Psoas muscle (tissue), 8 donors: Measurements from ENCODE around the gene RPS23. TPM values are rescaled to one million over a fixed set of nuclear protein-coding genes. Genes with fewer than 3 reads are reported as not detected.
"Not testable (repeated sequence)": the region's sequence is repeated elsewhere in the genome, so short reads cannot be mapped to it uniquely, and the experiment has no call there.

Source experiments
- ATAC-seq, 4 donors: fragments of 200-7000 bp; cut with Tn5 transposase; one replicate each; pipeline ENCODE4 v1.9.1; 2020; ENCODE audit warnings: moderate library complexity in 3 of 4, mild to moderate bottlenecking in 2 of 4
- DNase-seq, 2 donors: peaks; one replicate each; pipeline ENCODE4 v3.0.0-alpha.2; 2020
- H3K27ac ChIP-seq: fragments of 200-600 bp; one replicate; pipeline ENCODE4 v1.8.0; 2022
- H3K27me3 ChIP-seq, 3 donors: fragments of 200-600 bp in 1 of 3; one replicate each; pipeline versions ENCODE4 v1.6.1 to v1.8.0; 2013 to 2022; ENCODE audit warnings: low read length in 2 of 3, mild to moderate bottlenecking in 2 of 3, moderate library complexity in 1 of 3; ENCODE audit not compliant: insufficient read depth in 3 of 3
- H3K36me3 ChIP-seq, 2 donors: fragments of 200-600 bp in 1 of 2; one replicate each; pipeline versions ENCODE4 v1.6.1 to v1.8.0; 2013 to 2022; ENCODE audit warnings: low read depth in 1 of 2, mild to moderate bottlenecking in 1 of 2, moderate library complexity in 1 of 2; ENCODE audit not compliant: insufficient read depth in 1 of 2
- H3K4me1 ChIP-seq: fragments of 200-600 bp; one replicate; pipeline ENCODE4 v1.8.0; 2022
- H3K4me3 ChIP-seq: fragments of 200-600 bp; one replicate; pipeline ENCODE4 v1.8.0; 2022; ENCODE audit warnings: mild to moderate bottlenecking
- H3K9me3 ChIP-seq: fragments of 200-600 bp; one replicate; pipeline ENCODE4 v1.8.0; 2022
- WGBS, 3 donors: extraction: QIAGEN DNeasy Blood & Tissue Kit; methylation state at CpG; one replicate each; pipeline versions ENCODE4 v1.1.6 to v1.1.7; 2013; 5-methylcytosine and 5-hydroxymethylcytosine counted together
- intact Hi-C, 2 donors: fragments of 100-400 bp; cut with DNase I; formaldehyde crosslinking; loops; one replicate each; pipeline versions ENCODE4 v1.11.0 to v1.14.2; 2022
- polyA plus RNA-seq, 3 donors: library from polyadenylated mRNA; stranded (reverse); fragments of 200-250 nt; gene quantifications; one replicate each; pipeline ENCODE4 v1.2.3, GENCODE V29; 2013
- total RNA-seq, 4 donors: library from RNA; stranded (reverse); fragmentation: NEBNext Ultra II Directional in 2 of 4; extraction: Animal tissue kit (Norgen Biotek cat#: 25700) in 2 of 4; gene quantifications; one replicate each; pipeline versions ENCODE4 v1.2.1 to v1.2.4, GENCODE V29; 2021 to 2023
- TF ChIP-seq, protein P1 (sequence below): fragments of 200-600 bp; IDR thresholded peaks from one replicate; pipeline ENCODE4 v1.8.0; 2022; ENCODE audit warnings: antibody characterized with exemption
- donor health status: healthy with polysubstance abuse.
- donor health status: DM: no; HTN: no; CAD: no; lungs with moderate emphysema.
- donor health status: Bipolar disorder and iron deficiency.
- donor health status: healthy.
- donor health status: DM: yes; HTN: yes; CAD: no.
- donor health status: DM: no; HTN: no; CAD: no.
- donor health status: DM: no; HTN: no; CAD: no.
- donor health status: DM: yes; HTN: yes; CAD: no.

RPS23 gene
- total and polyA plus RNA-seq, 7 donors = 1,381 to 4,268 (median 2,201) TPM

GRCh38 chr5:82276800-82277612 is 1.1 kb downstream of the RPS23 start:
- Histone ChIP-seq H3K27me3 (no peaks in the 10 kb centered on the region), H3K36me3 (peaks cover 0 to 44% of the 10 kb centered on the region in 2 donors), H3K9me3 (no peaks in the 10 kb centered on the region), H3K4me1 (peaks cover 14% of the 10 kb centered on the region), H3K27ac (peak overlapping the region; percentile 93), H3K4me3 (peak overlapping the region; percentile 84)
- ATAC-seq = no peak
- intact Hi-C loops = no loop called here
- no peak for DNase-seq
- TF ChIP-seq, protein P1, sequence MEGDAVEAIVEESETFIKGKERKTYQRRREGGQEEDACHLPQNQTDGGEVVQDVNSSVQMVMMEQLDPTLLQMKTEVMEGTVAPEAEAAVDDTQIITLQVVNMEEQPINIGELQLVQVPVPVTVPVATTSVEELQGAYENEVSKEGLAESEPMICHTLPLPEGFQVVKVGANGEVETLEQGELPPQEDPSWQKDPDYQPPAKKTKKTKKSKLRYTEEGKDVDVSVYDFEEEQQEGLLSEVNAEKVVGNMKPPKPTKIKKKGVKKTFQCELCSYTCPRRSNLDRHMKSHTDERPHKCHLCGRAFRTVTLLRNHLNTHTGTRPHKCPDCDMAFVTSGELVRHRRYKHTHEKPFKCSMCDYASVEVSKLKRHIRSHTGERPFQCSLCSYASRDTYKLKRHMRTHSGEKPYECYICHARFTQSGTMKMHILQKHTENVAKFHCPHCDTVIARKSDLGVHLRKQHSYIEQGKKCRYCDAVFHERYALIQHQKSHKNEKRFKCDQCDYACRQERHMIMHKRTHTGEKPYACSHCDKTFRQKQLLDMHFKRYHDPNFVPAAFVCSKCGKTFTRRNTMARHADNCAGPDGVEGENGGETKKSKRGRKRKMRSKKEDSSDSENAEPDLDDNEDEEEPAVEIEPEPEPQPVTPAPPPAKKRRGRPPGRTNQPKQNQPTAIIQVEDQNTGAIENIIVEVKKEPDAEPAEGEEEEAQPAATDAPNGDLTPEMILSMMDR = no peak
- WGBS, 3 donors = 66 to 74% (median 72%) methylated on average over 11 of the region's 11 CpGs

GRCh38 chr5:82275216-82275664 is 2.9 kb downstream of the RPS23 start:
- 89 to 100% (median 91%) methylated on average over 1 of the region's 1 CpG for WGBS, 3 donors
- no peak overlapping the region for H3K27ac ChIP-seq
- intact Hi-C loops = no loop called here
- peaks cover 14% of the 10 kb centered on the region for H3K4me1 ChIP-seq
- DNase-seq (no peak), ATAC-seq (no peak)
- peaks cover 0 to 44% of the 10 kb centered on the region in 2 donors for H3K36me3 ChIP-seq
- no peaks in the 10 kb centered on the region for H3K27me3 ChIP-seq
- H3K9me3 ChIP-seq = no peaks in the 10 kb centered on the region
- H3K4me3 ChIP-seq = no peak overlapping the region
- TF ChIP-seq, protein P1 = no peak

GRCh38 chr5:82274343-82275211 is 3.6 kb downstream of the RPS23 start:
- intact Hi-C loops = no loop called here
- peaks cover 14% of the 10 kb centered on the region for H3K4me1 ChIP-seq
- 74 to 84% (median 83%) methylated on average over 30 to 31 of the region's 31 CpGs for WGBS, 3 donors
- peak overlapping the region; percentile 30 for H3K27ac ChIP-seq
- peaks cover 0 to 47% of the 10 kb centered on the region in 2 donors for H3K36me3 ChIP-seq
- ATAC-seq = no peak
- H3K4me3 ChIP-seq = no peak overlapping the region
- H3K27me3 ChIP-seq = no peaks in the 10 kb centered on the region
- DNase-seq = peak in 1 of 2 donors; percentile 25
- no peaks in the 10 kb centered on the region for H3K9me3 ChIP-seq
- TF ChIP-seq, protein P1 = no peak

DNA sequence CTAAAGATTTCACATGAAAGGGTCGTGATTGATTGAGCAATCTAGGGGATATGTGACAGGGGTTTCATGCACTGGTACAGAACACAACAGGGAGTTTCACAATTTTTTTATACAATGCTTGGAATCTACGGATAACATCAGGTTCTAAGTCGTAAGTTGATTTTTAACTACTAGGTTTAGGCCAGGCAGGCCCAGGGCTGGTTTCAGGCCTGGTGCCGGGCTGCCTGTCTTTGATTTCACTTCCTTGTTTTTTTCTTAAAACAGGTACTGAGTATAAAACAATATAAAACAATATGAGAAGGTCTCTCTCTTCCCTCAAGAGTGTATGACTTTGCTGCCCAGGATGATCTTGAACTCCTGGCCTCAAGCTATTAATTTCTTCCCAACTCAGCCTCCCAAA is 4.7 kb downstream of the RPS23 start:
- H3K27me3 ChIP-seq, intact Hi-C loops, H3K9me3 ChIP-seq, H3K4me3 ChIP-seq, ATAC-seq, DNase-seq: not testable (repeated sequence)
- peaks cover 14% of the 10 kb centered on the region for H3K4me1 ChIP-seq
- 66 to 83% (median 80%) methylated on average over 4 of the region's 4 CpGs for WGBS, 3 donors
- peak overlapping the region; percentile 65 for H3K27ac ChIP-seq
- peaks cover 0 to 49% of the 10 kb centered on the region in 2 donors for H3K36me3 ChIP-seq

GRCh38 chr5:82272571-82273356 is 5.4 kb downstream of the RPS23 start:
- Histone ChIP-seq H3K4me1 (peaks cover 14% of the 10 kb centered on the region), H3K36me3 (peaks cover 0 to 49% of the 10 kb centered on the region in 2 donors), H3K27ac (peak overlapping the region; percentile 65), H3K4me3 (peak overlapping the region; percentile 22)
- H3K9me3 ChIP-seq, intact Hi-C loops, H3K27me3 ChIP-seq: not testable (repeated sequence)
- WGBS, 3 donors = 43 to 65% (median 50%) methylated on average over 24 of the region's 24 CpGs
- DNase-seq (peak; percentile 42 to 84), ATAC-seq (peak; percentile 66 to 96 (median 80))

DNA sequence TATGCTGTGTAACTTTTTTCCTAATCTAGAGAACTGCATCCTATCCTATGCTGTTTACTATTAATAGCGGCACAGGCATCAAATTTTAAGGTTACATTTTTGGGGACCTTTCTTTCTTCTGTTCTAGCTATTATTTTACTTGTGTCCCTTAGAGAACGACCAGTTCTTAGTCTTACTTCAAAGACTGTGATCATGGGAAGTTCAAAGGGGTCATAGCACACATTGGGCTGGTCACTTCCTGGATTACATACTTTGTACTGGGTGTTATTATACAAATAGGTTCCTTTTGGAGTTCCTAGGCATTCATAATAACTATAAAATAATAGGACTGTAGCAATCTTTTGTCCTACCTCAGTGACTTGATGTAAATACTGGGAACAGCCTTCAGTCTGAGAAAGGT is 8.8 kb downstream of the RPS23 start:
- H3K9me3 ChIP-seq, H3K27ac ChIP-seq, DNase-seq, H3K4me1 ChIP-seq, H3K4me3 ChIP-seq, intact Hi-C loops, H3K27me3 ChIP-seq, ATAC-seq: not testable (repeated sequence)
- H3K36me3 ChIP-seq = peaks cover 0 to 21% of the 10 kb centered on the region in 2 donors
- 54 to 70% (median 68%) methylated on average over 2 of the region's 2 CpGs for WGBS, 3 donors

DNA sequence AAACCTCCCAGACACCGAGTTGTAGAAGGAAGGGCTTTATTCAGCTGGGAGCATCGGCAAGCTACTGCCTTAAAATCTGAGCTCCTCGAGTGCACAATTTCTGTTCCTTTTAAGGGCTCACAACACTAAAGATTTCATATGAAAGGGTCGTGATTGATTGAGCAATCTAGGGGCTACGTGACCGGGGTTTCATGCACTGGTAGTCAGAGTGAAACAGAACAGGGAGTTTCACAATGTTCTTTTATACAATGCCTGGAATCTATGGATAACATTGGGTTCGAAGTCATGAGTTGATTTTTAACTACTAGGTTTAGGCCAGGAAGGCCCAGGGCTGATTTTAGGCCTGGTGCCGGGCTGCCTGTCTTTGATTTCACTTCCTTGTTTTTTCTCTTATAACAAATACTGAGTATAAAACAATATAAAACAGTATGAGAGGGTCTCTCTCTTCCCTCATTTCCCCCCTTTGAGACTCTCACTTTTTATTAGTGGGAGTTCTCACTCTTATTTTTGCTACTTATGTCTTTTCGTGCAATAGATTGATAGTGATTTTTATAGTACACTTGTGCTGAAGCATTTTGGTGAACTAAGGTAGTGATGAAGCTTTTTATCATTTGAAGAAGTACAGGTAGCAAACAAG is 10.7 kb downstream of the RPS23 start:
- intact Hi-C loops, H3K4me3 ChIP-seq, DNase-seq, H3K9me3 ChIP-seq, H3K27me3 ChIP-seq, H3K36me3 ChIP-seq, H3K27ac ChIP-seq, ATAC-seq, H3K4me1 ChIP-seq: not testable (repeated sequence)
- WGBS, 3 donors = 95 to 98% (median 96%) methylated on average over 9 of the region's 9 CpGs
